HepG2 (cell line): ENCODE results near the gene VEPH1. TPM values are rescaled to one million over a fixed set of nuclear protein-coding genes. Genes with fewer than 3 reads are reported as not detected.

Experiments used
- ATAC-seq: fragments of 200-7000 bp; cut with Tn5 transposase; 3 replicates; pipeline ENCODE4 v1.9.1; 2020; ENCODE audit warnings: mild to moderate bottlenecking, moderate library complexity
- BruUV-seq: library from RNA; stranded (reverse); fragments of 400-500 nt; replicated peaks from 2 replicates; lab custom pipeline; 2021; lab: Mats Ljungman, UMichigan
- CTCF ChIA-PET: fragments of 300-600 bp; formaldehyde crosslinking; extraction: SDS; loops from one replicate; lab custom pipeline; 2021; ENCODE audit warnings: low total read pairs, inconsistent platforms, low intra/inter-chr PET ratio; lab: Yijun Ruan, JAX
- POLR2A ChIA-PET: fragments of 350-600 bp; sonication (Branson Sonifier 250); formaldehyde crosslinking; loops from one replicate; lab custom pipeline; 2020; ENCODE audit warnings: antibody characterized with exemption, inconsistent platforms; lab: Yijun Ruan, JAX
- DNase-seq: peaks from one replicate; pipeline ENCODE4 v3.0.0-alpha.2; 2015; ENCODE audit warnings: low spot score
- FAIRE-seq: peaks from 3 replicates; lab custom pipeline; 2011; peaks lifted over from hg19 to GRCh38; lab: Jason Lieb, UNC
- H2AFZ ChIP-seq: one replicate; pipeline ENCODE4 v1.6.1; 2011; ENCODE audit warnings: low read length, inconsistent platforms
- H3K27ac ChIP-seq: fragments of 300-600 bp; 3 replicates; pipeline ENCODE4 v1.8.0; 2011; ENCODE audit warnings: mixed run types, mild to moderate bottlenecking, mixed read lengths, low read length, inconsistent platforms; ENCODE audit not compliant: insufficient read depth; ENCODE audit errors: extremely low read length
- H3K27me3 ChIP-seq, 2 experiments: fragments of 200-600 bp in 1 of 2; 2 replicates in 1 of 2; 3 replicates in 1 of 2; pipeline versions ENCODE4 v1.6.0 to v1.8.0; 2011; ENCODE audit warnings: low read length in 2 of 2, mild to moderate bottlenecking in 2 of 2, moderate library complexity in 2 of 2, inconsistent platforms in 1 of 2; ENCODE audit not compliant: insufficient read depth in 2 of 2, control insufficient read depth in 1 of 2
- H3K36me3 ChIP-seq, 2 experiments: fragments of 200-600 bp in 1 of 2; replicated peaks in 1 of 2; 2 replicates in 1 of 2; 3 replicates in 1 of 2; pipeline versions ENCODE4 v1.5.1 to v1.8.0; 2011; ENCODE audit warnings: low read length in 2 of 2, inconsistent platforms in 1 of 2; ENCODE audit not compliant: insufficient read depth in 2 of 2, control insufficient read depth in 1 of 2
- H3K4me1 ChIP-seq: 2 replicates; pipeline ENCODE4 v1.5.1; 2012; ENCODE audit warnings: low read length, inconsistent platforms; ENCODE audit not compliant: insufficient read depth
- H3K4me2 ChIP-seq: 2 replicates; pipeline ENCODE4 v1.6.0; 2011; ENCODE audit warnings: low read depth, low read length, inconsistent platforms
- H3K4me3 ChIP-seq, 3 experiments: fragments of 200-600 bp in 1 of 3; sonication (generic), shearing (Covaris generic) in 1 of 3; replicated peaks in 1 of 3; 2 replicates each; pipeline ENCODE4 v1.5.1; 2011 to 2016; ENCODE audit warnings: low read length in 3 of 3, inconsistent platforms in 2 of 3, low read depth in 2 of 3, mild to moderate bottlenecking in 2 of 3, control low read depth in 1 of 3, mixed read lengths in 1 of 3; ENCODE audit not compliant: insufficient read depth in 1 of 3
- H3K79me2 ChIP-seq: one replicate; pipeline ENCODE4 v1.6.1; 2011; ENCODE audit warnings: low read length, inconsistent platforms; ENCODE audit not compliant: insufficient read depth
- H3K9ac ChIP-seq: 2 replicates; pipeline ENCODE4 v1.6.0; 2011; ENCODE audit warnings: mild to moderate bottlenecking, low read depth, low read length, inconsistent platforms; ENCODE audit not compliant: insufficient read depth
- H3K9me3 ChIP-seq: 2 replicates; pipeline ENCODE4 v1.5.1; 2012; ENCODE audit warnings: mild to moderate bottlenecking, low read length
- H4K20me1 ChIP-seq: 2 replicates; pipeline ENCODE4 v1.6.0; 2011; ENCODE audit warnings: inconsistent platforms, mild to moderate bottlenecking, low read length, moderate library complexity; ENCODE audit not compliant: insufficient read depth
- CREB3 ChIP-seq: sonication (generic); formaldehyde crosslinking; IDR thresholded peaks from 2 replicates; pipeline ENCODE4 v1.5.0; 2020; ENCODE audit warnings: missing genetic modification reagents
- DNMT1 ChIP-seq: sonication (generic); formaldehyde crosslinking; IDR thresholded peaks from 2 replicates; pipeline ENCODE4 v1.5.1; 2020; ENCODE audit warnings: mild to moderate bottlenecking, missing genetic modification reagents
- ELF1 ChIP-seq: sonication (generic); formaldehyde crosslinking; IDR thresholded peaks from 2 replicates; pipeline ENCODE4 v1.4.0; 2020; ENCODE audit warnings: missing genetic modification reagents
- GPN1 ChIP-seq: sonication (generic); formaldehyde crosslinking; IDR thresholded peaks from 2 replicates; pipeline ENCODE4 v1.5.1; 2020; ENCODE audit warnings: missing genetic modification reagents, borderline replicate concordance
- MYNN ChIP-seq: sonication (generic); formaldehyde crosslinking; IDR thresholded peaks from 2 replicates; pipeline ENCODE4 v1.4.0; 2020; ENCODE audit warnings: mild to moderate bottlenecking, low read depth, missing genetic modification reagents
- PITX1 ChIP-seq: sonication (generic); formaldehyde crosslinking; IDR thresholded peaks from 2 replicates; pipeline ENCODE4 v1.5.1; 2020; ENCODE audit warnings: mild to moderate bottlenecking, missing genetic modification reagents
- POGK ChIP-seq: sonication (generic); formaldehyde crosslinking; conservative IDR thresholded peaks from 2 replicates; pipeline ENCODE4 v1.8.0; 2022; ENCODE audit warnings: mild to moderate bottlenecking, moderate library complexity, missing genetic modification reagents
- POLR2A ChIP-seq, 2 experiments: IDR thresholded peaks; 2 replicates each; pipeline ENCODE4 v1.6.1; 2011; ENCODE audit warnings: low read depth in 2 of 2, low read length in 2 of 2, mild to moderate bottlenecking in 1 of 2, moderate library complexity in 1 of 2; ENCODE audit not compliant: insufficient read depth in 1 of 2
- RAD51 ChIP-seq: fragments of 450-650 bp; IDR thresholded peaks from 2 replicates; pipeline ENCODE4 v1.6.1; 2016; ENCODE audit warnings: borderline replicate concordance
- SNAI1 ChIP-seq: sonication (generic); formaldehyde crosslinking; IDR thresholded peaks from 2 replicates; pipeline ENCODE4 v1.5.0; 2020; ENCODE audit warnings: mild to moderate bottlenecking, missing genetic modification reagents, borderline replicate concordance
- TFDP1 ChIP-seq: IDR thresholded peaks from 2 replicates; pipeline ENCODE4 v1.6.1; 2016; ENCODE audit warnings: missing compliant biosample characterization, missing genetic modification reagents, borderline replicate concordance
- ZBTB42 ChIP-seq: sonication (generic); formaldehyde crosslinking; IDR thresholded peaks from 2 replicates; pipeline ENCODE4 v1.5.0; 2020; ENCODE audit warnings: mild to moderate bottlenecking, missing genetic modification reagents
- ZNF138 ChIP-seq: sonication (generic); formaldehyde crosslinking; IDR thresholded peaks from 2 replicates; pipeline ENCODE4 v1.5.0; 2020; ENCODE audit warnings: mild to moderate bottlenecking, low read depth, missing genetic modification reagents
- ZNF496 ChIP-seq: sonication (generic); formaldehyde crosslinking; IDR thresholded peaks from 2 replicates; pipeline ENCODE4 v1.8.1; 2023; ENCODE audit warnings: mild to moderate bottlenecking, moderate library complexity, missing genetic modification reagents; ENCODE audit not compliant: insufficient replicate concordance
- ZNF512 ChIP-seq: sonication (generic); formaldehyde crosslinking; IDR thresholded peaks from 2 replicates; pipeline ENCODE4 v1.4.0; 2020; ENCODE audit warnings: mild to moderate bottlenecking, missing genetic modification reagents
- ZNF550 ChIP-seq: sonication (generic); formaldehyde crosslinking; IDR thresholded peaks from 2 replicates; pipeline ENCODE4 v1.4.0; 2020; ENCODE audit warnings: mild to moderate bottlenecking, missing genetic modification reagents, borderline replicate concordance
- ZNF614 ChIP-seq: IDR thresholded peaks from 2 replicates; pipeline ENCODE4 v1.6.1; 2018; ENCODE audit warnings: missing biosample characterization, missing genetic modification reagents, inconsistent platforms, borderline replicate concordance
- in situ Hi-C: cut with HindIII; loops from 2 replicates; pipeline ENCODE4 v1.10.0; 2017; ENCODE audit warnings: low pct_unique_long_range_greater_than_20kb; ENCODE audit not compliant: extremely low pct_ligation_motif_present
- intact Hi-C: fragments of 100-400 bp; cut with micrococcal nuclease; formaldehyde crosslinking; loops from one replicate; pipeline ENCODE4 v1.10.0; 2022; ENCODE audit not compliant: unreplicated experiment
- polyA plus RNA-seq, 8 experiments: library from polyadenylated mRNA; depleted of rRNA in 3 of 8; stranded (reverse) in 7 of 8; unstranded in 1 of 8; fragments of >200 nt; fragmentation: Illumina TruSeq in 4 of 8; extraction: Trizol in 4 of 8; gene quantifications; 2 replicates each; pipeline versions ENCODE4 v1.2.1 to v1.2.3, GENCODE V29; 2011 to 2016; ENCODE audit warnings: low read depth in 4 of 8, missing spikeins in 1 of 8, mixed read lengths in 1 of 8; ENCODE audit not compliant: insufficient read depth in 1 of 8
- total RNA-seq, 5 experiments: library from RNA; depleted of rRNA; stranded (reverse); fragments of >200 nt; fragmentation: Illumina TruSeq; extraction: Trizol; gene quantifications; 2 replicates each; pipeline ENCODE4 v1.2.3, GENCODE V29; 2016; ENCODE audit warnings: low read depth in 1 of 5

VEPH1 gene
- total and polyA plus RNA-seq, 2 of the 13 experiments (the other 11 are each of a cell fraction or from before 2014, with no cell fraction given) = not detected

- FAIRE-seq (no peak), DNase-seq (no peak)
- Histone ChIP-seq H3K4me3 (no peak overlapping the region), H3K4me2 (no peak overlapping the region), H3K4me1 (no peaks in the 10 kb centered on the region), H3K27me3 (no peaks in the 10 kb centered on the region), H3K27ac (no peak overlapping the region), H4K20me1 (no peaks in the 10 kb centered on the region), H3K9me3 (no peaks in the 10 kb centered on the region), H3K36me3 (no peaks in the 10 kb centered on the region), H3K79me2 (no peaks in the 10 kb centered on the region)
- CTCF ChIA-PET = no interaction called here
- BruUV-seq = no TSS peak
- in situ Hi-C loops = no loop called here
- no peak for TF ChIP-seq MYNN (CRISPR knock-in tag)
- TF ChIP-seq ZNF614 (CRISPR knock-in tag) = no peak
- TF ChIP-seq POGK = no peak
- TF ChIP-seq ELF1 (CRISPR knock-in tag) = no peak
- TF ChIP-seq ZNF550 = no peak
- TF ChIP-seq CREB3 (CRISPR knock-in tag) = no peak
- no peak for TF ChIP-seq PITX1 (CRISPR knock-in tag)
- no peak for TF ChIP-seq SNAI1 (CRISPR knock-in tag)
- TF ChIP-seq ZNF138 (CRISPR knock-in tag) = no peak
- TF ChIP-seq ZNF512 (CRISPR knock-in tag) = no peak
- no peak for TF ChIP-seq ZBTB42
- no peak for TF ChIP-seq ZNF496 (CRISPR knock-in tag)
- no peak for TF ChIP-seq RAD51
- no peak for TF ChIP-seq DNMT1 (CRISPR knock-in tag)
- TF ChIP-seq POLR2A (IDR thresholded peaks at IDR 0.05; ENCODE audit: insufficient read depth in 1 of 2, low read depth in 2 of 2, low read length in 2 of 2) = no peak
- TF ChIP-seq GPN1 (CRISPR knock-in tag) = no peak
- no peak for TF ChIP-seq TFDP1 (CRISPR knock-in tag)
- TF ChIP-seq, all 625 proteins: peak for 0
- ATAC-seq = no peak
- intact Hi-C loops = no loop called here
- POLR2A ChIA-PET = no interaction called here
- Histone ChIP-seq H2AFZ (no peak overlapping the region), H3K9ac (no peak overlapping the region)
Observed at GRCh38 chr3:157488144-157488543, 15.1 kb downstream of the VEPH1 start.
